Endothelial cell of umbilical vein (primary cell): ENCODE data around the gene AMFR. TPM values are rescaled to one million over a fixed set of nuclear protein-coding genes. Genes with fewer than 3 reads are reported as not detected.
A peak's percentile ranks its signal among the peaks of the same experiment; 100 is the strongest.

ENCODE experiments used
- BruUV-seq: library from RNA; stranded (reverse); fragments of 400-500 nt; replicated peaks from 2 replicates; lab custom pipeline; 2021; lab: Mats Ljungman, UMichigan
- CTCF ChIA-PET: fragments of 300-600, 350-600 bp; sonication (Branson Sonifier 250); formaldehyde crosslinking; loops from one replicate; lab custom pipeline; 2021; ENCODE audit warnings: antibody characterized with exemption, inconsistent platforms; lab: Charles Lee
- POLR2A ChIA-PET: fragments of 300-600, 350-600 bp; sonication (Branson Sonifier 250); formaldehyde crosslinking; loops from one replicate; lab custom pipeline; 2021; ENCODE audit warnings: antibody characterized with exemption, inconsistent platforms; lab: Charles Lee
- DNase-seq: peaks from one replicate; pipeline ENCODE4 v3.0.0-alpha.2; 2011; ENCODE audit warnings: low read depth, low spot score
- FAIRE-seq: peaks from 2 replicates; lab custom pipeline; 2011; peaks lifted over from hg19 to GRCh38; lab: Jason Lieb, UNC
- H2AFZ ChIP-seq: 2 replicates; pipeline ENCODE4 v1.6.0; 2012; ENCODE audit warnings: low read depth, low read length, control low read depth, inconsistent platforms
- H3K27ac ChIP-seq: 2 replicates; pipeline ENCODE4 v1.5.1; 2011; ENCODE audit warnings: low read depth, mild to moderate bottlenecking, control low read depth, low read length, moderate library complexity; ENCODE audit not compliant: insufficient read depth
- H3K27me3 ChIP-seq, 2 experiments: 2 replicates each; pipeline versions ENCODE4 v1.6.0 to v1.6.1; 2011; ENCODE audit warnings: low read length in 2 of 2, mixed read lengths in 1 of 2; ENCODE audit not compliant: control insufficient read depth in 2 of 2, insufficient read depth in 2 of 2
- H3K36me3 ChIP-seq, 2 experiments: 2 replicates in 1 of 2; 3 replicates in 1 of 2; pipeline ENCODE4 v1.5.1; 2011; ENCODE audit warnings: low read length in 2 of 2, mild to moderate bottlenecking in 1 of 2, moderate library complexity in 1 of 2; ENCODE audit not compliant: control insufficient read depth in 2 of 2, insufficient read depth in 2 of 2; ENCODE audit errors: extremely low read depth in 1 of 2
- H3K4me1 ChIP-seq: 3 replicates; pipeline ENCODE4 v1.5.1; 2011; ENCODE audit warnings: mild to moderate bottlenecking, low read length; ENCODE audit not compliant: control insufficient read depth, insufficient read depth; ENCODE audit errors: extremely low read depth
- H3K4me2 ChIP-seq: 2 replicates; pipeline ENCODE4 v1.6.1; 2011; ENCODE audit warnings: low read length, control low read depth, mixed read lengths; ENCODE audit not compliant: insufficient read depth
- H3K4me3 ChIP-seq, 3 experiments: fragments of 200-600 bp in 1 of 3; sonication (generic), shearing (Covaris generic) in 1 of 3; replicated peaks in 1 of 3; 2 replicates each; pipeline ENCODE4 v1.5.1; 2011 to 2016; ENCODE audit warnings: control low read depth in 3 of 3, low read length in 3 of 3, mild to moderate bottlenecking in 2 of 3, inconsistent platforms in 1 of 3, low read depth in 1 of 3, moderate library complexity in 1 of 3; ENCODE audit not compliant: insufficient read depth in 1 of 3
- H3K79me2 ChIP-seq: 2 replicates; pipeline ENCODE4 v1.6.0; 2012; ENCODE audit warnings: low read length, inconsistent platforms; ENCODE audit not compliant: control insufficient read depth, insufficient read depth
- H3K9ac ChIP-seq: replicated peaks from 2 replicates; pipeline ENCODE3; 2011; ENCODE audit warnings: low read length, control low read depth; ENCODE audit not compliant: insufficient read depth; ENCODE audit errors: extremely low read depth
- H3K9me1 ChIP-seq: replicated peaks from 3 replicates; pipeline ENCODE4 v1.6.0; 2011; ENCODE audit warnings: mild to moderate bottlenecking, low read length; ENCODE audit not compliant: control insufficient read depth, insufficient read depth; ENCODE audit errors: extremely low read depth
- H3K9me3 ChIP-seq: replicated peaks from 2 replicates; pipeline ENCODE4 v1.5.1; 2012; ENCODE audit warnings: low read length, inconsistent platforms; ENCODE audit not compliant: control insufficient read depth, insufficient read depth
- H4K20me1 ChIP-seq: replicated peaks from 2 replicates; pipeline ENCODE3; 2011; ENCODE audit warnings: mild to moderate bottlenecking, low read length; ENCODE audit not compliant: control insufficient read depth, insufficient read depth; ENCODE audit errors: extremely low read depth
- CTCF ChIP-seq, 2 donors: IDR thresholded peaks; 1 replicate in 1 of 2; 2 replicates in 1 of 2; pipeline ENCODE4 v1.5.1; 2011; ENCODE audit warnings: low read length in 2 of 2, mild to moderate bottlenecking in 2 of 2, moderate library complexity in 2 of 2, control low read depth in 1 of 2, inconsistent platforms in 1 of 2, low read depth in 1 of 2; ENCODE audit not compliant: insufficient read depth in 1 of 2; ENCODE audit errors: extremely low read depth in 1 of 2
- EZH2 ChIP-seq: IDR thresholded peaks from 2 replicates; pipeline ENCODE4 v1.6.1; 2012; ENCODE audit warnings: borderline replicate concordance, low read depth, mild to moderate bottlenecking, moderate library complexity, low read length, inconsistent platforms; ENCODE audit not compliant: severe bottlenecking
- FOS ChIP-seq: IDR thresholded peaks from 2 replicates; pipeline ENCODE4 v1.6.1; 2011; ENCODE audit warnings: mild to moderate bottlenecking, low read length, moderate library complexity, borderline replicate concordance; ENCODE audit not compliant: insufficient read depth
- GATA2 ChIP-seq: IDR thresholded peaks from 2 replicates; pipeline ENCODE4 v1.7.0; 2011; ENCODE audit warnings: low read depth, mild to moderate bottlenecking, moderate library complexity, mixed read lengths, low read length; ENCODE audit not compliant: insufficient read length, insufficient read depth
- JUN ChIP-seq: IDR thresholded peaks from 2 replicates; pipeline ENCODE4 v1.6.1; 2011; ENCODE audit warnings: borderline replicate concordance, low read depth; ENCODE audit not compliant: insufficient read length, insufficient read depth
- MAX ChIP-seq: IDR thresholded peaks from 2 replicates; pipeline ENCODE4 v1.6.1; 2011; ENCODE audit not compliant: insufficient read depth, insufficient read length
- MYC ChIP-seq: IDR thresholded peaks from one replicate; pipeline ENCODE4 v1.6.1; 2011; ENCODE audit warnings: mild to moderate bottlenecking, low read depth, low read length
- POLR2A ChIP-seq: IDR thresholded peaks from 2 replicates; pipeline ENCODE4 v1.6.1; 2012; ENCODE audit warnings: low read depth, mild to moderate bottlenecking, control low read depth, low read length
- dilution Hi-C: fragments of 300-500 bp; cut with MboI; formaldehyde crosslinking; loops from one replicate; pipeline ENCODE4 v1.15.0; 2019; ENCODE audit warnings: low sequenced_read_pairs; ENCODE audit not compliant: extremely low pct_ligation_motif_present
- intact Hi-C: fragments of 100-400 bp; cut with micrococcal nuclease; formaldehyde crosslinking; loops from one replicate; pipeline ENCODE4 v1.10.0; 2022
- polyA plus RNA-seq, 4 experiments: library from polyadenylated mRNA; depleted of rRNA in 3 of 4; stranded (reverse) in 3 of 4; unstranded in 1 of 4; fragments of >200 nt; gene quantifications; 2 replicates each; pipeline versions ENCODE4 v1.2.1 to v1.2.3, GENCODE V29; 2011 to 2012; ENCODE audit warnings: missing spikeins in 1 of 4
- total RNA-seq: library from RNA; stranded (reverse); gene quantifications from 2 replicates; pipeline ENCODE4 v1.2.3, GENCODE V29; 2021

The AMFR gene
- total and polyA plus RNA-seq, 2 donors (not counting 3 experiments of a cell fraction or from before 2014, with no cell fraction given), result 66.5 to 71.7 TPM

DNA sequence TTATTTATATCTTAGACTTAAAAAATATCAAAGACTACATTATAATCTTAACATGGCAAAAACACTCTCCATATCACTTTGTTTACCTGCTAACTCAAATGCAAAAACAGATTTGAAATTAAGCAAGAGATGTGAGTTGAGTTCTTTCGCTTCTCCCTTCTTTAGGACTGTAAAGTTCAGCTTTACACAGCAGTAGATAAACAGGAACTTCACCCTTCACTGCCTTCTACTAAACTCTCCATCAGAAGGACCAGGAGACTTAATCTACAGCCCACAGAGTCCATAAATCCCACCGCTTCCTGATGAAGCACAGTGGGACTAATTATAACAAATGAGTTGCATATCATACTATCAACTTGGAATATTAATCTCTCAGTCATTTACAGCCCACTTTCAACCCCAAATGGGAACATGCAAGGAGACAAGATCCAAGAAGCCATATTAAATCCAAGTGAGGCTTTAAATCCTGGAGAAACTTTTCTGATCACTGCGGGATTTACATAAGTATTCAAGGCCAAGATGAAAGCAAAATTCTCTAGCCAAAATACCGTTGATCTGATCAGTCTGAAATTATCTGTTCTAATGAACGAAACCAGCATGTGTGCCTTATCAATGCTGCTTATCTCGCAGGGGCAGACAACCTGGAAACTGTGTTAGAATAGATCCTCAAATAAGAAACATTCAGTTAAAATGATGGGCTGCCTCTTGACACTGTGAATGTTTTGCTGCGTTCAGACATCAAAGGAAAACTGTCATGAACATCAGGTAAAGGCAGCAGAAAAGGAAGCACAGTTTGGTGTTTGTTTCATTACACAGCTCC is 1.6 kb downstream of the AMFR start:
- H2AFZ ChIP-seq, result peak overlapping the region; percentile 52
- ChIA-PET POLR2A (no interaction called here), CTCF (interaction anchor here (1.2 kb wide), 1 partner anchor 278 kb away, joined by 4 read pairs; no protein-coding TSS in a partner anchor)
- H3K27ac ChIP-seq, result no peak overlapping the region
- TF ChIP-seq MAX (no peak), FOS (no peak), EZH2 (no peak), GATA2 (peak; percentile 68), JUN (no peak), POLR2A (no peak), MYC (no peak), CTCF (IDR thresholded peaks at IDR 0.05; ENCODE audit: extremely low read depth in 1 of 2, insufficient read depth in 1 of 2, low read depth in 1 of 2, low read length in 2 of 2) (no peak)
- FAIRE-seq (peak; percentile 90), DNase-seq (peak; percentile 34)
- no peaks in the 10 kb centered on the region for H3K9me3 ChIP-seq
- peak overlapping the region; percentile 75 for H3K9ac ChIP-seq
- peaks cover 13% of the 10 kb centered on the region for H3K4me1 ChIP-seq
- no peaks in the 10 kb centered on the region for H3K36me3 ChIP-seq
- no TSS peak for BruUV-seq
- peak overlapping the region; percentile 54 to 87 (median 68) for H3K4me3 ChIP-seq
- dilution Hi-C loops, result no loop called here
- peaks cover 2% of the 10 kb centered on the region for H4K20me1 ChIP-seq
- peak overlapping the region; percentile 97 for H3K4me2 ChIP-seq
- no peaks in the 10 kb centered on the region for H3K27me3 ChIP-seq
- H3K79me2 ChIP-seq, result peaks cover 56% of the 10 kb centered on the region
- intact Hi-C loops, result no loop called here
- H3K9me1 ChIP-seq, result no peaks in the 10 kb centered on the region
